ENCODE data around the gene CPEB4. TPM values are rescaled to one million over a fixed set of nuclear protein-coding genes. Genes with fewer than 3 reads are reported as not detected.

CPEB4 gene
- total RNA-seq, 1 experiment from 2014 or later = 27.7 TPM

DNA sequence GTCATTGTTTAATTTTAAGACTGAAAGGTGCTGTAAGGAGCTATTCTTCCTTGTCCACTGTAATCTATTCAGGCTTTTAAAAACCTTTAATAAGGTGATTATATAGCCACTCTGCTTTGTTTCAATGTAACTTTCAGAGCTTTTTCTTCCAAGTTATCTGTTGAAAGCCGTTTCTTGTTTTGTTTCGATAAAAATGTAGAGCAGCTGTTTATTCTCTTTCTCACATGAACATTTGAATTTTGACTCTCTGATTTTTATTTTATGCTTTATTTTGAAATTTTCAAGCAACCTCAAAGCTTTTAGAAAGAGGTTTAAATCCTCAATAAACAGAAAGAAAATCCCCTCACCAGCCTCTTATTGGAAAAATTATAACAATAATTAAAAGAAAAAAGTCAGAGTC is 47.2 kb downstream of the CPEB4 start:
- ATAC-seq (no peak), DNase-seq (ENCODE audit: low read depth, low spot score) (no peak)
- in situ Hi-C loops (cut with HindIII; ENCODE audit: low pct_unique_long_range_greater_than_20kb, low sequenced_read_pairs) = no loop called here
- intact Hi-C loops (cut with micrococcal nuclease; ENCODE audit: unreplicated experiment) = no loop called here
- no peaks in the 10 kb centered on the region for H3K4me1 ChIP-seq (ENCODE audit: control insufficient read depth, insufficient read depth, low read length)
- no peaks in the 10 kb centered on the region for H3K36me3 ChIP-seq (ENCODE audit: control insufficient read depth, insufficient read depth, low read length)
- no peak overlapping the region for H3K27ac ChIP-seq (ENCODE audit: low read length)
- CTCF ChIA-PET = no interaction called here
- H3K27me3 ChIP-seq (ENCODE audit: control insufficient read depth, insufficient read depth, low read length) = no peaks in the 10 kb centered on the region
- no TSS peak for BruUV-seq (replicated peaks)
- no peaks in the 10 kb centered on the region for H3K9me3 ChIP-seq (ENCODE audit: control insufficient read depth, insufficient read depth, low read depth, low read length)
- TF ChIP-seq, protein P1, sequence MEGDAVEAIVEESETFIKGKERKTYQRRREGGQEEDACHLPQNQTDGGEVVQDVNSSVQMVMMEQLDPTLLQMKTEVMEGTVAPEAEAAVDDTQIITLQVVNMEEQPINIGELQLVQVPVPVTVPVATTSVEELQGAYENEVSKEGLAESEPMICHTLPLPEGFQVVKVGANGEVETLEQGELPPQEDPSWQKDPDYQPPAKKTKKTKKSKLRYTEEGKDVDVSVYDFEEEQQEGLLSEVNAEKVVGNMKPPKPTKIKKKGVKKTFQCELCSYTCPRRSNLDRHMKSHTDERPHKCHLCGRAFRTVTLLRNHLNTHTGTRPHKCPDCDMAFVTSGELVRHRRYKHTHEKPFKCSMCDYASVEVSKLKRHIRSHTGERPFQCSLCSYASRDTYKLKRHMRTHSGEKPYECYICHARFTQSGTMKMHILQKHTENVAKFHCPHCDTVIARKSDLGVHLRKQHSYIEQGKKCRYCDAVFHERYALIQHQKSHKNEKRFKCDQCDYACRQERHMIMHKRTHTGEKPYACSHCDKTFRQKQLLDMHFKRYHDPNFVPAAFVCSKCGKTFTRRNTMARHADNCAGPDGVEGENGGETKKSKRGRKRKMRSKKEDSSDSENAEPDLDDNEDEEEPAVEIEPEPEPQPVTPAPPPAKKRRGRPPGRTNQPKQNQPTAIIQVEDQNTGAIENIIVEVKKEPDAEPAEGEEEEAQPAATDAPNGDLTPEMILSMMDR (IDR thresholded peaks at IDR 0.05) = no peak
- no peak for TF ChIP-seq SIN3A (IDR thresholded peaks at IDR 0.05; ENCODE audit: borderline replicate concordance, insufficient read depth, low read depth, low read length)
- no peak for TF ChIP-seq TCF7L2 (IDR thresholded peaks at IDR 0.05; ENCODE audit: low read depth, low read length)
- no peak for TF ChIP-seq POLR2AphosphoS5 (IDR thresholded peaks at IDR 0.05; ENCODE audit: low read depth, low read length)
- TF ChIP-seq, protein P2, sequence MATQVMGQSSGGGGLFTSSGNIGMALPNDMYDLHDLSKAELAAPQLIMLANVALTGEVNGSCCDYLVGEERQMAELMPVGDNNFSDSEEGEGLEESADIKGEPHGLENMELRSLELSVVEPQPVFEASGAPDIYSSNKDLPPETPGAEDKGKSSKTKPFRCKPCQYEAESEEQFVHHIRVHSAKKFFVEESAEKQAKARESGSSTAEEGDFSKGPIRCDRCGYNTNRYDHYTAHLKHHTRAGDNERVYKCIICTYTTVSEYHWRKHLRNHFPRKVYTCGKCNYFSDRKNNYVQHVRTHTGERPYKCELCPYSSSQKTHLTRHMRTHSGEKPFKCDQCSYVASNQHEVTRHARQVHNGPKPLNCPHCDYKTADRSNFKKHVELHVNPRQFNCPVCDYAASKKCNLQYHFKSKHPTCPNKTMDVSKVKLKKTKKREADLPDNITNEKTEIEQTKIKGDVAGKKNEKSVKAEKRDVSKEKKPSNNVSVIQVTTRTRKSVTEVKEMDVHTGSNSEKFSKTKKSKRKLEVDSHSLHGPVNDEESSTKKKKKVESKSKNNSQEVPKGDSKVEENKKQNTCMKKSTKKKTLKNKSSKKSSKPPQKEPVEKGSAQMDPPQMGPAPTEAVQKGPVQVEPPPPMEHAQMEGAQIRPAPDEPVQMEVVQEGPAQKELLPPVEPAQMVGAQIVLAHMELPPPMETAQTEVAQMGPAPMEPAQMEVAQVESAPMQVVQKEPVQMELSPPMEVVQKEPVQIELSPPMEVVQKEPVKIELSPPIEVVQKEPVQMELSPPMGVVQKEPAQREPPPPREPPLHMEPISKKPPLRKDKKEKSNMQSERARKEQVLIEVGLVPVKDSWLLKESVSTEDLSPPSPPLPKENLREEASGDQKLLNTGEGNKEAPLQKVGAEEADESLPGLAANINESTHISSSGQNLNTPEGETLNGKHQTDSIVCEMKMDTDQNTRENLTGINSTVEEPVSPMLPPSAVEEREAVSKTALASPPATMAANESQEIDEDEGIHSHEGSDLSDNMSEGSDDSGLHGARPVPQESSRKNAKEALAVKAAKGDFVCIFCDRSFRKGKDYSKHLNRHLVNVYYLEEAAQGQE (IDR thresholded peaks at IDR 0.05; ENCODE audit: insufficient read depth in 1 of 2, low read depth in 2 of 2, low read length in 1 of 2) = no peak
- POLR2A ChIA-PET = interaction anchor here (0.7 kb wide), 1 partner anchor 125 kb away, joined by 3 read pairs; no protein-coding TSS in a partner anchor
- H3K4me3 ChIP-seq (ENCODE audit: low read depth in 2 of 2, low read length in 2 of 2) = no peak overlapping the region

DNA sequence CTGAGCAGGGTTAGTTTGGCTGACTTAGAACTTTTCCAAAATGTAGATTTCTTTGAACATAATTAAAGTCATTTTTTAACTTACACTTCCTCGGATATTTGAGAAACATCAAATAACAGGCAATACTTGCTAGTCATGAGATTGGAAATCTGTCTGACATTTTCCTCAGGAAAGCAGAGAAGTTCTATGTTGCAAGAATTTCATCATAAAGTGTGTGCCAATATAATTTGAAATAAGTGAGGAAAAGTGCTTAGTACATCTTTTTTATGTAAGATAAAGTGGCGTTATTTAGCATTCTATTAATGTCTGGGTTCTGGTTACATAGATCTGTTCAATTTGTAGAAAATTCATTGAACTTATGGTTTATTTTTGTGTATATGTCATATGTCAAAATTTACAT is 52.1 kb downstream of the CPEB4 start:
- TF ChIP-seq POLR2AphosphoS5 (IDR thresholded peaks at IDR 0.05; ENCODE audit: low read depth, low read length) = no peak
- TF ChIP-seq, protein P1 (IDR thresholded peaks at IDR 0.05) = no peak
- TF ChIP-seq SIN3A (IDR thresholded peaks at IDR 0.05; ENCODE audit: borderline replicate concordance, insufficient read depth, low read depth, low read length) = no peak
- TF ChIP-seq TCF7L2 (IDR thresholded peaks at IDR 0.05; ENCODE audit: low read depth, low read length) = no peak
- TF ChIP-seq, protein P2 (IDR thresholded peaks at IDR 0.05; ENCODE audit: insufficient read depth in 1 of 2, low read depth in 2 of 2, low read length in 1 of 2) = no peak
- no peak for ATAC-seq
- Histone ChIP-seq H3K27me3 (ENCODE audit: control insufficient read depth, insufficient read depth, low read length) (no peaks in the 10 kb centered on the region), H3K36me3 (ENCODE audit: control insufficient read depth, insufficient read depth, low read length) (no peaks in the 10 kb centered on the region), H3K4me3 (ENCODE audit: low read depth in 2 of 2, low read length in 2 of 2) (no peak overlapping the region), H3K4me1 (ENCODE audit: control insufficient read depth, insufficient read depth, low read length) (peaks cover 4% of the 10 kb centered on the region; the same call in 1 of the 2 replicates), H3K27ac (ENCODE audit: low read length) (no peak overlapping the region), H3K9me3 (ENCODE audit: control insufficient read depth, insufficient read depth, low read depth, low read length) (no peaks in the 10 kb centered on the region)
- POLR2A ChIA-PET = no interaction called here
- CTCF ChIA-PET = no interaction called here
- no peak for DNase-seq (ENCODE audit: low read depth, low spot score)
- in situ Hi-C loops (cut with HindIII; ENCODE audit: low pct_unique_long_range_greater_than_20kb, low sequenced_read_pairs) = no loop called here
- intact Hi-C loops (cut with micrococcal nuclease; ENCODE audit: unreplicated experiment) = no loop called here
- BruUV-seq (replicated peaks) = no TSS peak

All from Panc1 (cell line).